IMR-90 (cell line): ENCODE results near the gene VCL. TPM values are rescaled to one million over a fixed set of nuclear protein-coding genes. Genes with fewer than 3 reads are reported as not detected.

ENCODE experiments used
- ATAC-seq: fragments of 200-7000 bp; cut with Tn5 transposase; 2 replicates; pipeline ENCODE4 v1.9.1; 2020; ENCODE audit warnings: low read depth, mild to moderate bottlenecking, moderate library complexity
- BruUV-seq: library from RNA; stranded (reverse); fragments of 400-500 nt; replicated peaks from 2 replicates; lab custom pipeline; 2021; lab: Mats Ljungman, UMichigan
- CTCF ChIA-PET: fragments of 300-600 bp; formaldehyde crosslinking; extraction: SDS; loops from one replicate; lab custom pipeline; 2021; ENCODE audit warnings: antibody characterized with exemption; lab: Yijun Ruan, JAX
- POLR2A ChIA-PET: fragments of 300-600 bp; sonication (Branson Sonifier 250); formaldehyde crosslinking; loops from one replicate; lab custom pipeline; 2022; ENCODE audit warnings: antibody characterized with exemption; ENCODE audit not compliant: unreplicated experiment; lab: Charles Lee
- DNase-seq: peaks from one replicate; pipeline ENCODE4 v3.0.0; 2013
- H2AFZ ChIP-seq: replicated peaks from 2 replicates; pipeline ENCODE3; 2013; ENCODE audit warnings: low read length, mild to moderate bottlenecking; ENCODE audit not compliant: poor library complexity
- H2AK5ac ChIP-seq: 2 replicates; pipeline ENCODE4 v1.6.1; 2013; ENCODE audit warnings: low read depth, low read length, inconsistent platforms
- H2AK9ac ChIP-seq: replicated peaks from 2 replicates; pipeline ENCODE3; 2013; ENCODE audit warnings: mild to moderate bottlenecking, low read depth, low read length, moderate library complexity; ENCODE audit not compliant: poor library complexity
- H2BK120ac ChIP-seq: 2 replicates; pipeline ENCODE4 v1.6.1; 2013; ENCODE audit warnings: low read depth, low read length, inconsistent platforms
- H2BK15ac ChIP-seq: 3 replicates; pipeline ENCODE4 v1.6.1; 2013; ENCODE audit warnings: low read depth, low read length, inconsistent platforms
- H2BK20ac ChIP-seq: 2 replicates; pipeline ENCODE4 v1.6.1; 2013; ENCODE audit warnings: low read depth, mild to moderate bottlenecking, inconsistent platforms, low read length, moderate library complexity
- H2BK5ac ChIP-seq: 2 replicates; pipeline ENCODE4 v1.6.1; 2013; ENCODE audit warnings: mild to moderate bottlenecking, low read depth, low read length, inconsistent platforms; ENCODE audit not compliant: poor library complexity, severe bottlenecking
- H3K14ac ChIP-seq: replicated peaks from 2 replicates; pipeline ENCODE4 v1.6.1; 2013; ENCODE audit warnings: low read depth, low read length, inconsistent platforms
- H3K18ac ChIP-seq: 2 replicates; pipeline ENCODE4 v1.6.1; 2013; ENCODE audit warnings: low read depth, low read length, control low read depth
- H3K23ac ChIP-seq: 2 replicates; pipeline ENCODE4 v1.6.1; 2013; ENCODE audit warnings: low read depth, low read length, inconsistent platforms
- H3K27ac ChIP-seq: 2 replicates; pipeline ENCODE4 v1.5.1; 2013; ENCODE audit warnings: mild to moderate bottlenecking, control low read depth, low read length; ENCODE audit not compliant: insufficient read depth
- H3K27me3 ChIP-seq: 2 replicates; pipeline ENCODE4 v1.6.1; 2013; ENCODE audit warnings: low read length; ENCODE audit not compliant: control insufficient read depth, insufficient read depth
- H3K36me3 ChIP-seq: 2 replicates; pipeline ENCODE4 v1.6.1; 2013; ENCODE audit warnings: low read length, mixed read lengths; ENCODE audit not compliant: control insufficient read depth, insufficient read depth
- H3K4ac ChIP-seq: 2 replicates; pipeline ENCODE4 v1.6.1; 2013; ENCODE audit warnings: low read depth, low read length, inconsistent platforms
- H3K4me1 ChIP-seq: 2 replicates; pipeline ENCODE4 v1.6.1; 2013; ENCODE audit warnings: low read length, mixed read lengths; ENCODE audit not compliant: control insufficient read depth, insufficient read depth
- H3K4me2 ChIP-seq: 2 replicates; pipeline ENCODE4 v1.6.1; 2013; ENCODE audit warnings: low read depth, mild to moderate bottlenecking, control low read depth, low read length, moderate library complexity
- H3K4me3 ChIP-seq: 2 replicates; pipeline ENCODE4 v1.5.1; 2013; ENCODE audit warnings: low read depth, mild to moderate bottlenecking, control low read depth, low read length, moderate library complexity; ENCODE audit not compliant: insufficient read depth
- H3K56ac ChIP-seq: 2 replicates; pipeline ENCODE4 v1.6.1; 2013; ENCODE audit warnings: low read length, inconsistent platforms; ENCODE audit not compliant: insufficient read depth; ENCODE audit errors: extremely low read depth
- H3K79me1 ChIP-seq, 2 experiments: 2 replicates each; pipeline ENCODE4 v1.6.1; 2013; ENCODE audit warnings: low read length in 2 of 2, inconsistent platforms in 1 of 2, low read depth in 1 of 2
- H3K9ac ChIP-seq: 2 replicates; pipeline ENCODE4 v1.6.1; 2013; ENCODE audit warnings: low read depth, low read length, control low read depth
- H3K9me1 ChIP-seq: 2 replicates; pipeline ENCODE4 v1.6.1; 2013; ENCODE audit warnings: low read length, inconsistent platforms; ENCODE audit not compliant: insufficient read depth
- H3K9me3 ChIP-seq: 2 replicates; pipeline ENCODE4 v1.6.1; 2013; ENCODE audit warnings: low read length; ENCODE audit not compliant: control insufficient read depth, insufficient read depth
- H4K20me1 ChIP-seq: 2 replicates; pipeline ENCODE4 v1.6.1; 2013; ENCODE audit warnings: low read length, inconsistent platforms; ENCODE audit not compliant: insufficient read depth
- H4K5ac ChIP-seq: 2 replicates; pipeline ENCODE4 v1.6.1; 2013; ENCODE audit warnings: mild to moderate bottlenecking, low read depth, low read length, control low read depth
- H4K8ac ChIP-seq, 2 experiments: 2 replicates each; pipeline ENCODE4 v1.6.1; 2013; ENCODE audit warnings: low read depth in 2 of 2, low read length in 2 of 2, control low read depth in 1 of 2, inconsistent platforms in 1 of 2
- H4K91ac ChIP-seq: 2 replicates; pipeline ENCODE4 v1.6.1; 2013; ENCODE audit warnings: low read depth, low read length, inconsistent platforms; ENCODE audit not compliant: insufficient read depth
- CEBPB ChIP-seq: IDR thresholded peaks from 2 replicates; pipeline ENCODE4 v1.6.1; 2012; ENCODE audit warnings: low read depth, low read length, improper control_type of control experiment
- ELK1 ChIP-seq: fragments of 150-350 bp; IDR thresholded peaks from 2 replicates; pipeline ENCODE4 v1.6.1; 2016; ENCODE audit warnings: low read depth, mild to moderate bottlenecking, low read length, moderate library complexity, borderline replicate concordance
- FOS ChIP-seq: fragments of 150-350 bp; IDR thresholded peaks from 2 replicates; pipeline ENCODE4 v1.6.1; 2016; ENCODE audit warnings: low read depth, low read length
- MAFK ChIP-seq: IDR thresholded peaks from 2 replicates; pipeline ENCODE4 v1.6.1; 2012; ENCODE audit warnings: low read depth, low read length, improper control_type of control experiment
- POLR2A ChIP-seq: IDR thresholded peaks from 2 replicates; pipeline ENCODE4 v1.6.1; 2012; ENCODE audit warnings: mild to moderate bottlenecking, low read depth, low read length
- RAD21 ChIP-seq: IDR thresholded peaks from 2 replicates; pipeline ENCODE4 v1.6.1; 2012; ENCODE audit warnings: low read length, improper control_type of control experiment
- RFX5 ChIP-seq: IDR thresholded peaks from 2 replicates; pipeline ENCODE4 v1.8.0; 2012; ENCODE audit warnings: low read depth, mild to moderate bottlenecking, low read length, moderate library complexity
- WGBS, 2 experiments: methylation state at CpG; one replicate each; pipeline versions ENCODE4 v1.1.5 to v1.1.7; 2013; ENCODE audit warnings: missing lambda C conversion rate in 2 of 2; ENCODE audit not compliant: insufficient read length in 1 of 2; ENCODE audit errors: extremely low coverage in 2 of 2; 5-methylcytosine and 5-hydroxymethylcytosine counted together
- dilution Hi-C: fragments of 300-500 bp; cut with HindIII; formaldehyde crosslinking; loops from one replicate; pipeline ENCODE4 v1.14.3; 2018; ENCODE audit warnings: low sequenced_read_pairs; ENCODE audit not compliant: unreplicated experiment
- in situ Hi-C: fragments of 300-500 bp; cut with MboI; formaldehyde crosslinking; loops from 3 replicates; pipeline ENCODE4 v1.14.3; 2019; ENCODE audit warnings: low sequenced_read_pairs, inconsistent platforms, mixed read lengths
- intact Hi-C: fragments of 100-400 bp; cut with micrococcal nuclease; formaldehyde crosslinking; loops from 2 replicates; pipeline ENCODE4 v1.10.0; 2022
- polyA plus RNA-seq, 3 experiments: library from polyadenylated mRNA; depleted of rRNA; stranded (reverse); fragments of >200 nt; gene quantifications; 2 replicates each; pipeline ENCODE4 v1.2.3, GENCODE V29; 2012; ENCODE audit warnings: low replicate concordance in 1 of 3
- total RNA-seq: library from RNA; depleted of rRNA; stranded (reverse); fragments of >200 nt; gene quantifications from 2 replicates; pipeline ENCODE4 v1.2.3, GENCODE V29; 2012

The VCL gene
- total and polyA plus RNA-seq, 2 of the 4 experiments (the other 2 are of a cell fraction) = 227 to 283 TPM

GRCh38 chr10:74008212-74008731, 10.4 kb downstream of the VCL start:
- Histone ChIP-seq H3K18ac (peak overlapping the region; percentile 56; the same call in 1 of the 2 replicates), H3K23ac (peak overlapping the region; percentile 62; the same call in 1 of the 2 replicates), H2AK5ac (peak overlapping the region; percentile 39; the same call in 1 of the 2 replicates), H2BK15ac (no peak overlapping the region), H3K27me3 (no peaks in the 10 kb centered on the region), H4K20me1 (peaks cover 95% of the 10 kb centered on the region), H2AFZ (no peak overlapping the region), H3K56ac (no peak overlapping the region), H3K27ac (peak overlapping the region; percentile 65; the same call in 1 of the 2 replicates), H2AK9ac (no peak overlapping the region), H3K4me3 (no peak overlapping the region), H4K5ac (no peak overlapping the region), H3K14ac (0 out of 2 replicates have a peak overlapping the region, but pooled peaks have one; percentile 75), H2BK120ac (0 out of 2 replicates have a peak overlapping the region, but pooled peaks have one; percentile 61), H3K9ac (peak overlapping the region; percentile 48; the same call in 1 of the 2 replicates), H3K79me1 (peaks cover 0 to 42% of the 10 kb centered on the region in 2 experiments; a peak in 2 of 4 replicates), H3K9me3 (no peaks in the 10 kb centered on the region), H3K9me1 (peaks cover 9% of the 10 kb centered on the region), H2BK5ac (peak overlapping the region; percentile 85), H4K8ac (no peak overlapping the region), H3K4ac (peak overlapping the region; percentile 50; the same call in 1 of the 2 replicates), H3K36me3 (peaks cover 21% of the 10 kb centered on the region), H3K4me1 (peaks cover 17% of the 10 kb centered on the region), H2BK20ac (no peak overlapping the region), H4K91ac (no peak overlapping the region; the same call in 1 of the 2 replicates), H3K4me2 (peak overlapping the region; percentile 77)
- CTCF ChIA-PET = no interaction called here
- TF ChIP-seq MAFK (0 out of 2 replicates have a peak, but pooled peaks have one; percentile 1), RAD21 (no peak), FOS (0 out of 2 replicates have a peak, but pooled peaks have one; percentile 22), RFX5 (no peak), ELK1 (no peak), CEBPB (no peak), POLR2A (no peak)
- DNase-seq (peak; percentile 78), ATAC-seq (peak; percentile 24)
- intact Hi-C loops (no loop called here), in situ Hi-C loops (no loop called here), dilution Hi-C loops (no loop called here)
- POLR2A ChIA-PET = no interaction called here
- WGBS, 2 experiments = no CpG with 5 or more reads among the region's 3 CpGs
- no TSS peak for BruUV-seq
